Measurements from ENCODE around the gene RAB7A. TPM values are rescaled to one million over a fixed set of nuclear protein-coding genes. Genes with fewer than 3 reads are reported as not detected.

Gene RAB7A
- total and polyA plus RNA-seq, 2 of the 4 experiments (the other 2 are of a cell fraction), result 57.0 to 240 TPM

DNA sequence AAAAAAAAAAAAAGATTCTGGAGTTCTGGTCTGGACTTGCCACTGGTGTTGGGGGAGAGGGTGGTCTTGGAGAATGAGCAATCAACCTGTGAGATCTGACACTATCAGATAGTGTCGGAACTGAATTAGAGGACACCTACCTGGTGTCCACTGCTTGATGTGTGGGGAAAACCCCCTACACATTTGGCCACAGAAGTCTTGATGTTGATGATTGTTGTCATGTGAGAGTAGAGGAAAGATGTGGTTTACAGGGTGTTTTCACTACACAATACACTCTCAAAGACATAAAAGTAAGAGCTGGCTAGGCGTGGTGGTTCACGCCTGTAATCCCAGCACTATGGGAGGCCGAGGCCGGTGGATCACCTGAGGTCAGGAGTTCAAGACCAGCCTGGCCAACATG lies 36.9 kb upstream of the RAB7A start:
- Histone ChIP-seq H3K4me1 (ENCODE audit: control insufficient read depth, insufficient read depth, low read length) (no peaks in the 10 kb centered on the region), H2AK9ac (replicated peaks; ENCODE audit: low read depth, low read length, poor library complexity) (no peak overlapping the region), H2BK15ac (ENCODE audit: low read depth, low read length) (no peak overlapping the region), H3K4me3 (ENCODE audit: insufficient read depth, low read depth, low read length) (no peak overlapping the region), H4K5ac (ENCODE audit: low read depth, low read length) (no peak overlapping the region), H3K18ac (ENCODE audit: low read depth, low read length) (no peak overlapping the region), H3K27ac (ENCODE audit: insufficient read depth, low read length) (no peak overlapping the region), H2AK5ac (ENCODE audit: low read depth, low read length) (no peak overlapping the region), H3K14ac (replicated peaks; ENCODE audit: low read depth, low read length) (no peak overlapping the region), H4K91ac (ENCODE audit: insufficient read depth, low read depth, low read length) (no peak overlapping the region), H3K4ac (ENCODE audit: low read depth, low read length) (no peak overlapping the region), H3K23ac (ENCODE audit: low read depth, low read length) (no peak overlapping the region), H3K36me3 (ENCODE audit: control insufficient read depth, insufficient read depth, low read length) (no peaks in the 10 kb centered on the region), H3K4me2 (ENCODE audit: low read depth, low read length) (no peak overlapping the region), H3K27me3 (ENCODE audit: control insufficient read depth, insufficient read depth, low read length) (peaks cover 3% of the 10 kb centered on the region), H2BK120ac (ENCODE audit: low read depth, low read length) (no peak overlapping the region), H4K8ac (ENCODE audit: low read depth in 2 of 2, low read length in 2 of 2) (no peak overlapping the region), H3K9me3 (ENCODE audit: control insufficient read depth, insufficient read depth, low read length) (no peaks in the 10 kb centered on the region), H3K56ac (ENCODE audit: extremely low read depth, insufficient read depth, low read length) (no peak overlapping the region), H2BK5ac (ENCODE audit: low read depth, low read length, poor library complexity, severe bottlenecking) (no peak overlapping the region), H2BK20ac (ENCODE audit: low read depth, low read length) (no peak overlapping the region), H2AFZ (replicated peaks; ENCODE audit: low read length, poor library complexity) (no peak overlapping the region), H4K20me1 (ENCODE audit: insufficient read depth, low read length) (no peaks in the 10 kb centered on the region), H3K9me1 (ENCODE audit: insufficient read depth, low read length) (no peaks in the 10 kb centered on the region), H3K79me1 (ENCODE audit: low read depth in 1 of 2, low read length in 2 of 2) (no peaks in the 10 kb centered on the region), H3K9ac (ENCODE audit: low read depth, low read length) (no peak overlapping the region)
- DNase-seq (no peak), ATAC-seq (ENCODE audit: low read depth) (no peak)
- POLR2A ChIA-PET (ENCODE audit: unreplicated experiment), result interaction anchor here (0.5 kb wide), 1 partner anchor 918 kb away, joined by 3 read pairs; no protein-coding TSS in a partner anchor
- in situ Hi-C loops (cut with MboI; ENCODE audit: low sequenced_read_pairs), result no loop called here
- intact Hi-C loops (cut with micrococcal nuclease), result no loop called here
- no CpG with 5 or more reads among the region's 5 CpGs for WGBS, 2 experiments (ENCODE audit: extremely low coverage in 2 of 2, insufficient read length in 1 of 2)
- BruUV-seq (replicated peaks), result no TSS peak
- CTCF ChIA-PET, result no interaction called here
- dilution Hi-C loops (cut with HindIII; ENCODE audit: low sequenced_read_pairs, unreplicated experiment), result no loop called here
- TF ChIP-seq RFX5 (IDR thresholded peaks at IDR 0.05; ENCODE audit: low read depth, low read length), result no peak
- TF ChIP-seq NFE2L2 (IDR thresholded peaks at IDR 0.05; ENCODE audit: low read depth, low read length), result no peak
- no peak for TF ChIP-seq SMC3 (IDR thresholded peaks at IDR 0.05; ENCODE audit: low read depth, low read length)
- no peak for TF ChIP-seq FOS (IDR thresholded peaks at IDR 0.05; ENCODE audit: low read depth, low read length)
- TF ChIP-seq RCOR1 (IDR thresholded peaks at IDR 0.05; ENCODE audit: insufficient replicate concordance, low read length), result no peak
- TF ChIP-seq CHD1 (IDR thresholded peaks at IDR 0.05; ENCODE audit: low read depth, low read length), result no peak
- TF ChIP-seq MAZ (IDR thresholded peaks at IDR 0.05; ENCODE audit: borderline replicate concordance, low read depth, low read length), result no peak
